SK-N-SH treated with all-trans-retinoic acid at 6 μM for 48 hours (cell line): ENCODE results near the gene JMJD1C.

Experiments
- ATAC-seq: fragments of 200-7000 bp; cut with Tn5 transposase; 3 replicates; pipeline ENCODE4 v1.9.1; 2020; ENCODE audit warnings: mild to moderate bottlenecking, moderate library complexity
- ARNTL ChIP-seq: fragments of 450-650 bp; formaldehyde crosslinking; IDR thresholded peaks from 2 replicates; pipeline ENCODE4 v1.5.0; 2020; ENCODE audit warnings: low read depth, mild to moderate bottlenecking, moderate library complexity, borderline replicate concordance
- BACH2 ChIP-seq: fragments of 250-450 bp; sonication (Bioruptor Pico); IDR thresholded peaks from 2 replicates; pipeline ENCODE4 v1.9.0; 2021; ENCODE audit warnings: mild to moderate bottlenecking, borderline replicate concordance
- CSDC2 ChIP-seq: fragments of 250-450 bp; sonication (Bioruptor Pico); IDR thresholded peaks from 2 replicates; pipeline ENCODE4 v1.5.0; 2020; ENCODE audit warnings: mild to moderate bottlenecking, moderate library complexity
- GLIS3 ChIP-seq: fragments of 250-450 bp; sonication (Bioruptor Pico); IDR thresholded peaks from 2 replicates; pipeline ENCODE4 v1.5.0; 2020; ENCODE audit warnings: mild to moderate bottlenecking, moderate library complexity
- ISL1 ChIP-seq: fragments of 250-450 bp; sonication (Bioruptor Pico); IDR thresholded peaks from 2 replicates; pipeline ENCODE4 v2.1.2; 2022; ENCODE audit warnings: mild to moderate bottlenecking, moderate library complexity
- RARB ChIP-seq: fragments of 250-450 bp; sonication (Bioruptor Pico); IDR thresholded peaks from 2 replicates; pipeline ENCODE4 v1.8.0; 2021; ENCODE audit warnings: mild to moderate bottlenecking, moderate library complexity
- ZC3H10 ChIP-seq: fragments of 250-450 bp; sonication (Bioruptor Pico); IDR thresholded peaks from 2 replicates; pipeline ENCODE4 v1.5.1; 2021; ENCODE audit warnings: mild to moderate bottlenecking, moderate library complexity
- ZFP3 ChIP-seq: fragments of 250-450 bp; sonication (Bioruptor Pico); IDR thresholded peaks from 2 replicates; pipeline ENCODE4 v1.5.0; 2020; ENCODE audit warnings: mild to moderate bottlenecking, moderate library complexity
- ZNF565 ChIP-seq: fragments of 450-650 bp; formaldehyde crosslinking; conservative IDR thresholded peaks from 2 replicates; pipeline ENCODE4 v1.5.0; 2020; ENCODE audit warnings: low read depth, mild to moderate bottlenecking, moderate library complexity
- ZNF70 ChIP-seq: fragments of 450-650 bp; formaldehyde crosslinking; IDR thresholded peaks from 2 replicates; pipeline ENCODE4 v1.5.0; 2020; ENCODE audit warnings: mild to moderate bottlenecking, moderate library complexity
- ZNF8 ChIP-seq: fragments of 450-650 bp; formaldehyde crosslinking; IDR thresholded peaks from 2 replicates; pipeline ENCODE4 v1.5.0; 2020; ENCODE audit warnings: mild to moderate bottlenecking, moderate library complexity
- TF ChIP-seq, protein P1 (sequence below): fragments of 250-450 bp; sonication (Bioruptor Pico); IDR thresholded peaks from 2 replicates; pipeline ENCODE4 v1.5.0; 2020; ENCODE audit warnings: mild to moderate bottlenecking, moderate library complexity
- TF ChIP-seq, protein P2 (sequence below): fragments of 250-450 bp; sonication (Bioruptor Pico); IDR thresholded peaks from 2 replicates; pipeline ENCODE4 v1.5.1; 2020; ENCODE audit warnings: low read depth, mild to moderate bottlenecking, moderate library complexity
- TF ChIP-seq, protein P3 (sequence below): fragments of 250-450 bp; sonication (Bioruptor Pico); IDR thresholded peaks from 2 replicates; pipeline ENCODE4 v1.8.0; 2020; ENCODE audit warnings: mild to moderate bottlenecking, moderate library complexity, borderline replicate concordance
- TF ChIP-seq, protein P4 (sequence below): fragments of 250-450 bp; sonication (Bioruptor Pico); IDR thresholded peaks from 2 replicates; pipeline ENCODE4 v1.5.1; 2021; ENCODE audit warnings: mild to moderate bottlenecking, moderate library complexity

The JMJD1C gene

DNA sequence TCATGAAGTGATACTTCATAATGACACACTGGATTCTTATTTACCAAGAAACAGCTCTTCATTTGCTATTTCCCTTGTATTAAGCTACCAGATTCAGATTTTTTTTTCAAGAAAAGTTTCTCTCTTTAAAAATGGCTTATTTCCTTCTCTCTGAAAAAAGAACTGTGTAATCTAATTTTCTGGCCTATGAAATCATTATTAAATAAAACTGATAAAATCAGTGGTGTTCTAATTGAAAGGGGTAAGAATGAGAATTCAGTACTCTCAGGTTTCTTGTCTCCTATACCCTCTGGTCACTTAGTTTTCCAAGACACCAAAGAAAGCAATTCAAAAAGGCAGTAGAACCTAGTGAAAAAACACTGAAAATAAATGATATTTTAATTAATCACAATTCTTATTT lies 10.3 kb downstream of the JMJD1C start:
- TF ChIP-seq, protein P1, sequence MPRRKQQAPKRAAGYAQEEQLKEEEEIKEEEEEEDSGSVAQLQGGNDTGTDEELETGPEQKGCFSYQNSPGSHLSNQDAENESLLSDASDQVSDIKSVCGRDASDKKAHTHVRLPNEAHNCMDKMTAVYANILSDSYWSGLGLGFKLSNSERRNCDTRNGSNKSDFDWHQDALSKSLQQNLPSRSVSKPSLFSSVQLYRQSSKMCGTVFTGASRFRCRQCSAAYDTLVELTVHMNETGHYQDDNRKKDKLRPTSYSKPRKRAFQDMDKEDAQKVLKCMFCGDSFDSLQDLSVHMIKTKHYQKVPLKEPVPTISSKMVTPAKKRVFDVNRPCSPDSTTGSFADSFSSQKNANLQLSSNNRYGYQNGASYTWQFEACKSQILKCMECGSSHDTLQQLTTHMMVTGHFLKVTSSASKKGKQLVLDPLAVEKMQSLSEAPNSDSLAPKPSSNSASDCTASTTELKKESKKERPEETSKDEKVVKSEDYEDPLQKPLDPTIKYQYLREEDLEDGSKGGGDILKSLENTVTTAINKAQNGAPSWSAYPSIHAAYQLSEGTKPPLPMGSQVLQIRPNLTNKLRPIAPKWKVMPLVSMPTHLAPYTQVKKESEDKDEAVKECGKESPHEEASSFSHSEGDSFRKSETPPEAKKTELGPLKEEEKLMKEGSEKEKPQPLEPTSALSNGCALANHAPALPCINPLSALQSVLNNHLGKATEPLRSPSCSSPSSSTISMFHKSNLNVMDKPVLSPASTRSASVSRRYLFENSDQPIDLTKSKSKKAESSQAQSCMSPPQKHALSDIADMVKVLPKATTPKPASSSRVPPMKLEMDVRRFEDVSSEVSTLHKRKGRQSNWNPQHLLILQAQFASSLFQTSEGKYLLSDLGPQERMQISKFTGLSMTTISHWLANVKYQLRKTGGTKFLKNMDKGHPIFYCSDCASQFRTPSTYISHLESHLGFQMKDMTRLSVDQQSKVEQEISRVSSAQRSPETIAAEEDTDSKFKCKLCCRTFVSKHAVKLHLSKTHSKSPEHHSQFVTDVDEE (CRISPR knock-in tag) = no peak
- TF ChIP-seq, protein P2, sequence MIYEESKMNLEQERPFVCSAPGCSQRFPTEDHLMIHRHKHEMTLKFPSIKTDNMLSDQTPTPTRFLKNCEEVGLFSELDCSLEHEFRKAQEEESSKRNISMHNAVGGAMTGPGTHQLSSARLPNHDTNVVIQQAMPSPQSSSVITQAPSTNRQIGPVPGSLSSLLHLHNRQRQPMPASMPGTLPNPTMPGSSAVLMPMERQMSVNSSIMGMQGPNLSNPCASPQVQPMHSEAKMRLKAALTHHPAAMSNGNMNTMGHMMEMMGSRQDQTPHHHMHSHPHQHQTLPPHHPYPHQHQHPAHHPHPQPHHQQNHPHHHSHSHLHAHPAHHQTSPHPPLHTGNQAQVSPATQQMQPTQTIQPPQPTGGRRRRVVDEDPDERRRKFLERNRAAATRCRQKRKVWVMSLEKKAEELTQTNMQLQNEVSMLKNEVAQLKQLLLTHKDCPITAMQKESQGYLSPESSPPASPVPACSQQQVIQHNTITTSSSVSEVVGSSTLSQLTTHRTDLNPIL (CRISPR knock-in tag) = peak; percentile 81
- TF ChIP-seq ISL1 (CRISPR knock-in tag) = peak; percentile 71

DNA sequence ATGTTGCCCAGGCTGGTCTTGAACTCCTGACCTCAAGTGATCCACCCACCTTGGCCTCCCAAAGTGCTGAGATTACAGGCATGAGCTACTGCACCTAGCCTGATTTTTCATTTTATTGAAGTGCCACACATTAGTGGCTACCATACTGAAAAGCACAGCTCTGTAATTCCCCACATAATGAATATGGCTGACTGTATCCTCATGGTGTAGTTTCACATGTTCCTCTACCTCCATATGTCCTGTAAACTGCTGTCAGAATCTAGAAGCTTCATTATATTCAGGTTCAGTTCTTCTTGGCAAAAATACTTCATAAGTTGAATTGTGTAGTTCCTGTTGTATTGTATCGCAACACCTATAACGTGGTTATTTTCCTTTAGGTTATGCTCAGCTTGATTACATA lies 11.1 kb downstream of the JMJD1C start:
- ATAC-seq = no peak

More for the DNA sequence above, 10.3 kb downstream of the JMJD1C start:
- no peak; the same call in 2 of the 3 replicates for ATAC-seq

DNA sequence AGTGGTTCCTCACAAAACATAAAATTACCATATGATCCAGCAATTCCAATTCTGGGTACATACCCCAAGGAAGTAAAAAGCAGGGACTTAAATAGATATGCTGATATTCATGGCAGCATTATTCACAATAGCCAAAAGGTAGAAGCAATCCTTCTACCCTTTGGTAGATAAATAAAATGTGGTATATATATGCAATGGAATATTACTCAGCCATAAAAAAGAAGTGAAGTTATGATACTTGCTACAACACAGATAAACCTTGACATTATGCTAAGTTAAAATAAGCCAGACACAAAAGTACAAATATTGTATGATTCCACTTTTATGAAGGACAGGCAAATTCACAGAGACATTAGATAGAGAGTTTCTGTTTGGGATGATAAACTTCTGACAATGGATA lies 13.3 kb downstream of the JMJD1C start:
- ATAC-seq = no peak
- TF ChIP-seq ZFP3 (CRISPR knock-in tag) (no peak), ZNF8 (CRISPR knock-in tag) (peak; percentile 92), ZNF70 (no peak)

More for the DNA sequence above, 11.1 kb downstream of the JMJD1C start:
- TF ChIP-seq ZC3H10 (CRISPR knock-in tag) = no peak

DNA sequence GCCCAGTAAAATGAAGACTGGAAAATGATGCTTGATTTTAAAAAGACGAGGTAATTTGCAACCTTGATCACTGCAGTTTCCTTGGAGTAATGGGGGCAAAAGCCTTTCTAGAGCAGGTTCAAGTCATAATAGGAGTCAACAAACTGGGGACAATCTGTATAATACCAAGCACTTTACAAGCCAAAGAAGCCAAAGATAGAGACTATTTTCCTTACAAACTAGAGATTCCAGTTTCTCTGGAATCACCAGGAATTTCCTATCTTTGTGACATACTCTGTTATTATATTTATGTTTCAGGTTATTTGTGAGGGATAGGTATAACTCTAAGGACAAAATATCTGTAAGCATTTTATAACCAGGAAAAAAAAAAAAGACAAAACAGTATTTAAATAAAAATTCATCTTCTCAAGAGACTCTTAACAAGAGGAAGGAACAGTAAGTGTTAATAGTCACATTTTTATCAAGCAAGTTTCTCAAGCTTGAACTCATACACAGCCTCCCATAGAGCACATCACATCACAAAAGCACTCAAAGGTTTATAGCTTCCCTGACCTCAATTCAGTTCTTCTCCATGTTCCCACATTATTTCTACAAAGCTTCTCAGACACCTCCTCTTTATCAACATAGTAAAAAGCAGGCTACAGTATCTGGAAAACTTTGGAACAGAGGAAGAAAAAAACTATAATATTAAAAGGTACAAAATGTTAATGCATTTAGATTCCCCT lies 18.9 kb downstream of the JMJD1C start:
- TF ChIP-seq BACH2 (CRISPR knock-in tag) = no peak
- TF ChIP-seq ZNF8 (CRISPR knock-in tag) = no peak
- TF ChIP-seq, protein P2 (CRISPR knock-in tag) = no peak
- no peak for TF ChIP-seq ZNF565 (CRISPR knock-in tag)
- no peak for TF ChIP-seq ZFP3 (CRISPR knock-in tag)
- no peak for TF ChIP-seq ZC3H10 (CRISPR knock-in tag)
- TF ChIP-seq GLIS3 = no peak
- no peak for TF ChIP-seq RARB (CRISPR knock-in tag)
- no peak for TF ChIP-seq ISL1 (CRISPR knock-in tag)
- no peak for ATAC-seq

DNA sequence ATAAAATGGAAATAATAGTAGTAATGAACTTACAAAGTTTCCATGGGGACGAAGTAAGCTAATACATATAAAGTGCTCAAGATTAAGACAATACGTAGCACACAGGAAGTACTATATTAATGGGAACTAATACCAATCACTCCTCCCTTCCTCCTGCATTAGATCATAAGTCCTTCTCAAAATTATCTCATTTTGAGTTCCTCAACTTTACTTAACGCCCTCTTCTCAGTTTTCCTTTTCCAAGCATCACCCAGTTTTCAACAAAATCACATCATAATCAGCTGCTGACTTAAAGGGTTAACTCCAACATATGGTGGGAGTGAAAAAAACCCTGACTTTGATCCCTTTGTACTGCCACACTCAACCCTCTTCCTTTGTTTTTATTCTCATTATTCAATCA lies 24.4 kb downstream of the JMJD1C start:
- ATAC-seq = no peak
- no peak for TF ChIP-seq BACH2 (CRISPR knock-in tag)
- no peak for TF ChIP-seq ZNF8 (CRISPR knock-in tag)
- no peak for TF ChIP-seq CSDC2 (CRISPR knock-in tag)
- TF ChIP-seq RARB (CRISPR knock-in tag) = no peak
- no peak for TF ChIP-seq ARNTL
- TF ChIP-seq, protein P3, sequence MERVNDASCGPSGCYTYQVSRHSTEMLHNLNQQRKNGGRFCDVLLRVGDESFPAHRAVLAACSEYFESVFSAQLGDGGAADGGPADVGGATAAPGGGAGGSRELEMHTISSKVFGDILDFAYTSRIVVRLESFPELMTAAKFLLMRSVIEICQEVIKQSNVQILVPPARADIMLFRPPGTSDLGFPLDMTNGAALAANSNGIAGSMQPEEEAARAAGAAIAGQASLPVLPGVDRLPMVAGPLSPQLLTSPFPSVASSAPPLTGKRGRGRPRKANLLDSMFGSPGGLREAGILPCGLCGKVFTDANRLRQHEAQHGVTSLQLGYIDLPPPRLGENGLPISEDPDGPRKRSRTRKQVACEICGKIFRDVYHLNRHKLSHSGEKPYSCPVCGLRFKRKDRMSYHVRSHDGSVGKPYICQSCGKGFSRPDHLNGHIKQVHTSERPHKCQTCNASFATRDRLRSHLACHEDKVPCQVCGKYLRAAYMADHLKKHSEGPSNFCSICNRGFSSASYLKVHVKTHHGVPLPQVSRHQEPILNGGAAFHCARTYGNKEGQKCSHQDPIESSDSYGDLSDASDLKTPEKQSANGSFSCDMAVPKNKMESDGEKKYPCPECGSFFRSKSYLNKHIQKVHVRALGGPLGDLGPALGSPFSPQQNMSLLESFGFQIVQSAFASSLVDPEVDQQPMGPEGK = no peak
- no peak for TF ChIP-seq ZNF70
- TF ChIP-seq, protein P4, sequence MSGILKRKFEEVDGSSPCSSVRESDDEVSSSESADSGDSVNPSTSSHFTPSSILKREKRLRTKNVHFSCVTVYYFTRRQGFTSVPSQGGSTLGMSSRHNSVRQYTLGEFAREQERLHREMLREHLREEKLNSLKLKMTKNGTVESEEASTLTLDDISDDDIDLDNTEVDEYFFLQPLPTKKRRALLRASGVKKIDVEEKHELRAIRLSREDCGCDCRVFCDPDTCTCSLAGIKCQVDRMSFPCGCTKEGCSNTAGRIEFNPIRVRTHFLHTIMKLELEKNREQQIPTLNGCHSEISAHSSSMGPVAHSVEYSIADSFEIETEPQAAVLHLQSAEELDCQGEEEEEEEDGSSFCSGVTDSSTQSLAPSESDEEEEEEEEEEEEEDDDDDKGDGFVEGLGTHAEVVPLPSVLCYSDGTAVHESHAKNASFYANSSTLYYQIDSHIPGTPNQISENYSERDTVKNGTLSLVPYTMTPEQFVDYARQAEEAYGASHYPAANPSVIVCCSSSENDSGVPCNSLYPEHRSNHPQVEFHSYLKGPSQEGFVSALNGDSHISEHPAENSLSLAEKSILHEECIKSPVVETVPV (CRISPR knock-in tag) = no peak
